NT2/D1 (cell line): ENCODE results near the gene CTAGE1.
"Not testable (repeated sequence)": the region's sequence is repeated elsewhere in the genome, so short reads cannot be mapped to it uniquely, and the experiment has no call there.

Experiments used
- DNase-seq: peaks from one replicate; pipeline ENCODE4 v3.0.0-alpha.2; 2011; ENCODE audit warnings: low read depth, low spot score
- H3K27me3 ChIP-seq: 2 replicates; pipeline ENCODE4 v1.6.0; 2011; ENCODE audit warnings: mild to moderate bottlenecking; ENCODE audit not compliant: insufficient read length, insufficient read depth
- H3K36me3 ChIP-seq: 2 replicates; pipeline ENCODE4 v1.6.1; 2011; ENCODE audit warnings: mild to moderate bottlenecking, low read length, mixed read lengths; ENCODE audit not compliant: insufficient read depth, insufficient read length
- H3K4me1 ChIP-seq: 2 replicates; pipeline ENCODE4 v1.5.1; 2011; ENCODE audit not compliant: insufficient read depth, insufficient read length
- H3K4me3 ChIP-seq: 2 replicates; pipeline ENCODE4 v1.5.1; 2011; ENCODE audit warnings: low read depth; ENCODE audit not compliant: insufficient read length
- H3K9ac ChIP-seq: 2 replicates; pipeline ENCODE4 v1.6.0; 2011; ENCODE audit warnings: low read depth; ENCODE audit not compliant: insufficient read length
- H3K9me3 ChIP-seq: 2 replicates; pipeline ENCODE4 v1.5.1; 2011; ENCODE audit warnings: mild to moderate bottlenecking, low read length; ENCODE audit not compliant: insufficient read depth
- SUZ12 ChIP-seq: IDR thresholded peaks from 2 replicates; pipeline ENCODE4 v1.6.1; 2011; ENCODE audit not compliant: insufficient read length, insufficient read depth; ENCODE audit errors: extremely low read depth
- YY1 ChIP-seq: IDR thresholded peaks from 2 replicates; pipeline ENCODE4 v1.6.1; 2011; ENCODE audit not compliant: insufficient read length, insufficient read depth
- ZNF274 ChIP-seq: IDR thresholded peaks from 2 replicates; pipeline ENCODE4 v1.6.1; 2011; ENCODE audit warnings: mild to moderate bottlenecking, low read depth, low read length

Gene CTAGE1

GRCh38 chr18:22405142-22405541 is 12.6 kb downstream of the CTAGE1 start:
- Histone ChIP-seq H3K9ac (no peak overlapping the region), H3K36me3 (no peaks in the 10 kb centered on the region), H3K4me1 (no peaks in the 10 kb centered on the region), H3K9me3 (peaks cover 6% of the 10 kb centered on the region), H3K27me3 (no peaks in the 10 kb centered on the region), H3K4me3 (no peak overlapping the region)
- no peak for TF ChIP-seq SUZ12
- no peak for DNase-seq

- Histone ChIP-seq H3K9me3 (peaks cover 6% of the 10 kb centered on the region), H3K4me1 (no peaks in the 10 kb centered on the region), H3K27me3 (no peaks in the 10 kb centered on the region), H3K36me3 (no peaks in the 10 kb centered on the region), H3K9ac (no peak overlapping the region), H3K4me3 (no peak overlapping the region)
- DNase-seq = no peak
- TF ChIP-seq ZNF274 = no peak
- TF ChIP-seq SUZ12 = no peak
- no peak for TF ChIP-seq YY1
These were observed 13.8 kb downstream of the CTAGE1 start for GRCh38 chr18:22403950-22404349.

DNA sequence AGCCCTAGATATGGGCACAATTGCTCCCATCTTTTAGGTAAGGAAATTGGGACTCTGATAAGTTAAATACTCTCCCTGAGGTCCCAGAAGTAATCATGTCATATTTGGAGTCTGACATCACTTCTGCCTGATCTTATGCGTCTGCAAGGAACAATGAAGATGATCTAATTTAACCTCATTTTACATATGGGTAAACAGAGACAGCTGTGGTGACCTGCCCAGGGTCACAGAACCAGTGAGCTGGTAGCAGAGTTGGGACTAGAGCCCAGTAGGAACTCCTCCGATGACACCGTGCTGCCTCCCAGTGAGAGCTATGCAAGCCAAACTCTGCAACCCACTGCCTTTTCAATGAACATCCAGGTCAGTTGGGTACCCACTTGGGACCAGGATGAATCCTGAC is 17.8 kb downstream of the CTAGE1 start:
- H3K27me3 ChIP-seq = no peaks in the 10 kb centered on the region
- no peak overlapping the region for H3K9ac ChIP-seq
- no peak for DNase-seq
- TF ChIP-seq YY1 (no peak), ZNF274 (no peak), SUZ12 (no peak)
- no peaks in the 10 kb centered on the region for H3K36me3 ChIP-seq
- no peaks in the 10 kb centered on the region for H3K4me1 ChIP-seq
- no peak overlapping the region for H3K4me3 ChIP-seq
- H3K9me3 ChIP-seq = peaks cover 3% of the 10 kb centered on the region

GRCh38 chr18:22398464-22398863 is 19.3 kb downstream of the CTAGE1 start:
- TF ChIP-seq ZNF274 (no peak), SUZ12 (no peak), YY1 (no peak)
- no peaks in the 10 kb centered on the region for H3K27me3 ChIP-seq
- DNase-seq = no peak

GRCh38 chr18:22394428-22394827 is 23.3 kb downstream of the CTAGE1 start:
- H3K27me3 ChIP-seq = no peaks in the 10 kb centered on the region
- H3K4me3 ChIP-seq = no peak overlapping the region
- H3K4me1 ChIP-seq = no peaks in the 10 kb centered on the region
- no peak for DNase-seq
- H3K9me3 ChIP-seq = no peaks in the 10 kb centered on the region
- no peak overlapping the region for H3K9ac ChIP-seq
- H3K36me3 ChIP-seq = no peaks in the 10 kb centered on the region
- TF ChIP-seq YY1 (no peak), SUZ12 (no peak), ZNF274 (no peak)

More at GRCh38 chr18:22398464-22398863, 19.3 kb downstream of the CTAGE1 start:
- Histone ChIP-seq H3K36me3 (no peaks in the 10 kb centered on the region), H3K9ac (no peak overlapping the region), H3K9me3 (no peaks in the 10 kb centered on the region), H3K4me1 (no peaks in the 10 kb centered on the region), H3K4me3 (no peak overlapping the region)

DNA sequence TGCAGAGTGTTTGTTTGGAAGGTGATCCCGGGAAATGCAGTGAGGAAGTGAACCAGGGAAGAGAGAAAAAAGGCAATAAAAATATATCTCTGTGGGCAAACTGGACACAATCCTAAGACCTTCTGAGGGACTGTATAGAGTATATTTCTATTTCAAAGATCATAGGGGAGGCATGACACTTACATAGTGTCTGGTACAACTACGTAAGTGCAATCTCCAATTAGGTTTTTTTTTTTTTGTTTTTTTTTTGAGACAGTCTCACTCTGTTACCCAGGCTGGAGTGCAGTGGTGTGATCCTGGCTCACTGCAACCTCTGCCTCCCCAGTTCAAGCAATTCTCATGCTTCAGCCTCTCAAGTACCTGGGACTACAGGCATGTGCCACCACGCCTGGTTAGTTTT is 24.6 kb downstream of the CTAGE1 start:
- not testable (repeated sequence) for H3K4me3 ChIP-seq, H3K9ac ChIP-seq, H3K36me3 ChIP-seq, H3K9me3 ChIP-seq, H3K27me3 ChIP-seq, H3K4me1 ChIP-seq, DNase-seq

DNA sequence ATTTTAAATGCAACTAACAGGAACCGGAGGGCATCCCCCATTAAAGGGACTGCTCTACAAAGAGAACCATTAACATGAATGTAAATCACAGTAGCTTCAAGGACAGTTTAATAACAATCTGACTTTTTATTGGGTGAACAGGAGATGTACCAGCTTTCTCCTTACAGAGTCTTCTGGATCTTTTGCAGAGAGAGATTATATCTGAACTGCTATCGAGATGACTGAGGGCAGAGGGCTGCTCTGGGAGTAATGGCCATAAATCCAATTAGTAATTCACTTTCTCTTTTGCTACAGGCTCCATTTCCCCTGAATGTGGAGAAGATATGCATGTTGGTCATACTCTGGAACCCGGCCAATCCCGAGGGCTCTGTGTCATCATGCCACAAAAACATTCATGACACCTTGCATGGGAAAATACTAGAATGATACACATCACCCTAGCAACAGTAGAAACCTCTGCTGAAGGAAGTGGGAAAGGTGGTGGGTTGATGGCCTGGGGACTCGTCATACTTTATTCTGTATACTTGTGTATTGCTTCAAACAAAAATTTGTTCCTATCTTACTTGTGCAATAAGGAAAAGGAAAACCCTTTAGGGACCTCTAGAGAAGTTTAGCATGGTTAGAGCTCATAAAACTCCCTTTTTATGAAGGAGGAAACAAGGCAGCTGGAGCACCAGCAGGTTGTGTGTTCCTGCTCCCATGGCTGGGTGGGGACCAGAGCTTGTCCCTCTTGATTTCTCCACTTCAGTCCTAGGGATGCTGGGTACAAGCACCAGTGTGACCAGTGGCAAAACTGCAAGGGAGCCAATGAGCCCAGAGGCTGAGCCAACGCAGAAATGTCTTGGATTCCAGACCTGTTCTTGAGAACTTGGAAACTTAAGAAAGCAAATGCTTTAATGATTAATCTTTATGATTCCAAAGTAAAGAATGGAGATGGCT is 26.0 kb downstream of the CTAGE1 start:
- no peaks in the 10 kb centered on the region for H3K27me3 ChIP-seq
- no peaks in the 10 kb centered on the region for H3K4me1 ChIP-seq
- DNase-seq = no peak
- H3K36me3 ChIP-seq = no peaks in the 10 kb centered on the region
- no peak overlapping the region for H3K4me3 ChIP-seq
- no peak for TF ChIP-seq ZNF274
- TF ChIP-seq YY1 = no peak
- TF ChIP-seq SUZ12 = no peak
- no peak overlapping the region for H3K9ac ChIP-seq
- no peaks in the 10 kb centered on the region for H3K9me3 ChIP-seq

DNA sequence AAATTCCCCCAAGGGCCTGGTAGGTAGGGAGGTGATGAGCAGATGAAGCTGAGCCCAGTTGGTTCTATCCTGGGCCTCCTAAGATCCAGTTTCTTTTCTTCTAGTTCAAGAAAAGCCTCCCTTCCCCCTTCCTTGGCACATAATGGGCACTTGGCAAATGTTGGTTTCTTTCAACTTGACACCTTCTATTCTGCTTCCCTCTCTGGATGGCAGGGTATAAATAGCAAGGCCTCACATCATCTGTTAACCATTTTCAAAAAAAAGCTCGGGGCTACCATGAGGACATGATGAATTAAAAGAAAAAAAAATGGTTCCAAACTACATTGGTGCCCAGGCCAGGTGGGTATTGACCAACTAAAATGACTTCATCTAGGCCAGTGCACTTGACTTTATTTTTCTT is 29.9 kb downstream of the CTAGE1 start:
- Histone ChIP-seq H3K4me1 (no peaks in the 10 kb centered on the region), H3K36me3 (no peaks in the 10 kb centered on the region), H3K4me3 (no peak overlapping the region), H3K9me3 (no peaks in the 10 kb centered on the region), H3K27me3 (no peaks in the 10 kb centered on the region), H3K9ac (no peak overlapping the region)
- no peak for TF ChIP-seq ZNF274
- TF ChIP-seq YY1 = no peak
- TF ChIP-seq SUZ12 = no peak
- no peak for DNase-seq
